Karpas-422 (cell line): ENCODE measurements around the gene PRAF2. TPM values are rescaled to one million over a fixed set of nuclear protein-coding genes. Genes with fewer than 3 reads are reported as not detected.
A peak's percentile ranks its signal among the peaks of the same experiment; 100 is the strongest.

Source experiments
- DNase-seq: peaks from one replicate; pipeline ENCODE4 v3.0.0-alpha.2; 2015
- H2AFZ ChIP-seq: fragments of 200-600 bp; sonication (generic); 2 replicates; pipeline ENCODE4 v1.6.1; 2014; ENCODE audit warnings: antibody characterized with exemption, low read length, mixed read lengths
- H3K27ac ChIP-seq: fragments of 200-600 bp; sonication (generic); 2 replicates; pipeline ENCODE4 v1.5.1; 2014; ENCODE audit warnings: mild to moderate bottlenecking, low read length, moderate library complexity
- H3K27me3 ChIP-seq: fragments of 200-600 bp; sonication (generic); 2 replicates; pipeline ENCODE4 v1.6.1; 2014; ENCODE audit warnings: low read length, mixed read lengths
- H3K36me3 ChIP-seq: fragments of 200-600 bp; sonication (generic); 2 replicates; pipeline ENCODE4 v1.6.1; 2014; ENCODE audit warnings: low read length, mixed read lengths; ENCODE audit not compliant: insufficient read depth
- H3K4me1 ChIP-seq: fragments of 200-600 bp; sonication (generic); 2 replicates; pipeline ENCODE4 v1.6.1; 2014; ENCODE audit warnings: mild to moderate bottlenecking, low read length, mixed read lengths
- H3K4me2 ChIP-seq: fragments of 200-600 bp; sonication (generic); 2 replicates; pipeline ENCODE4 v1.6.1; 2014; ENCODE audit warnings: low read length, low read depth, mild to moderate bottlenecking; ENCODE audit not compliant: poor library complexity, severe bottlenecking
- H3K4me3 ChIP-seq: fragments of 200-600 bp; sonication (generic); 2 replicates; pipeline ENCODE4 v1.5.1; 2014; ENCODE audit warnings: mild to moderate bottlenecking, antibody characterized with exemption, low read length, mixed read lengths
- H3K79me2 ChIP-seq: fragments of 200-600 bp; sonication (generic); 2 replicates; pipeline ENCODE4 v1.6.1; 2014; ENCODE audit warnings: mild to moderate bottlenecking, low read length, mixed read lengths
- H3K9ac ChIP-seq: fragments of 200-600 bp; sonication (generic); 2 replicates; pipeline ENCODE4 v1.6.0; 2014; ENCODE audit warnings: low read length
- H3K9me2 ChIP-seq: fragments of 200-600 bp; sonication (generic), shearing (Covaris generic); replicated peaks from 2 replicates; pipeline ENCODE4 v1.6.0; 2014; ENCODE audit warnings: mild to moderate bottlenecking, low read length, moderate library complexity; ENCODE audit not compliant: insufficient read depth
- H3K9me3 ChIP-seq: fragments of 300-700, 200-600 bp; sonication (generic); 2 replicates; pipeline ENCODE4 v1.6.1; 2014; ENCODE audit warnings: low read length, mixed read lengths
- H4K20me1 ChIP-seq: fragments of 200-600 bp; sonication (generic); 2 replicates; pipeline ENCODE4 v1.6.1; 2014; ENCODE audit warnings: mild to moderate bottlenecking, antibody characterized with exemption, low read length, low read depth; ENCODE audit not compliant: insufficient read depth
- total RNA-seq: library from RNA; depleted of rRNA; stranded (reverse); fragments of >200 nt; shearing (Covaris generic); gene quantifications from 2 replicates; pipeline ENCODE4 v1.2.3, GENCODE V29; 2014; ENCODE audit warnings: low replicate concordance

Gene PRAF2
- total RNA-seq, 1 experiment from 2014 or later = 0.34 TPM

DNA sequence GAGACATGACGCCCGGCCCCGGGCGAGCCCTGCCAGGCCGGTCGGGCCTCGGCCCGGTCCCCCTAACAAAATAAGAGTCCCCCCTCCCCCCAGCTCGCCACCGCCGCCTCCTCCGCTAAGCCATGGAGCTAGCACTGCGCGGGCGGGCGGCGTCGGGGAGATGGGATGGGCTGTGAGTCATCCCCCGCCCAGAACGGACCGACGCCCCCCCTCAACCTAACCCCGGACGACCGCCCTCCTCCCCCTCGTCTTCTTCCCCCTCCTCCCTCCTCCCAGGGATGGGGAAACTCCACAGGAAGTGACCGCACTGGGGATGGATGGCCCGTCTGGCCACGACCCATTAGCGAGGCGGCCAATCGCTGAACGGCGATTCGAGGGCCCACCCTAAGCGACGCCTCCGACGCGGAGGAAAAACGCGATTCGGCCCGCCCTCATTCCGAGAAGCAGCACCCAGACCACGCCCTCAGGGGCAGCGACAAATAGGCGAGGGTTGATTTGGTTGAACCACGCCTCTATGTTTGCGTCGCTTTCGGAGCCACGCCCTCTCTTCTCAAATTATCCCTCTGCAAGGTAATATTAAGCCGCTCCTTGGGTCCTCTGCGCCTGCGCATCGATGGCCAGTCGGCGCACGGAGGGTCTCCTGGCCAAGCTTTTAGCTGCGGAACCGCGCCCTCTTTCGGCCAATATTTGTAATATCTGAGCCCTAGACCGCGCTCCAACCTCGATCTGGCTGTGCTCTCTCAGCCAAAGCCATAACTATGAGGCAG, 30.4 kb downstream of the PRAF2 start, which contains the start of gene TFE3:
Gene TFE3, minus strand, starts transcription at position 138 of the 767 bp plus-strand sequence. Its CDS starts 131 bp downstream, at position 7.
- Histone ChIP-seq H3K9ac (peak within 1 kb of the TSS; percentile 84), H3K27ac (peak within 1 kb of the TSS; percentile 45; the same call in 1 of the 2 replicates), H3K9me2 (no peaks in the 10 kb centered on the region), H3K4me3 (peak within 1 kb of the TSS; percentile 82), H3K27me3 (no peaks in the 10 kb centered on the region), H4K20me1 (no peaks in the 10 kb centered on the region), H3K79me2 (peaks cover 16% of the 10 kb centered on the region), H3K36me3 (no peaks in the 10 kb centered on the region), H3K4me1 (peaks cover 18% of the 10 kb centered on the region), H2AFZ (0 out of 2 replicates have a peak within 1 kb of the TSS, but pooled peaks have one; percentile 74), H3K4me2 (peak within 1 kb of the TSS; percentile 80), H3K9me3 (no peaks in the 10 kb centered on the region)
- peak; percentile 98 for DNase-seq

DNA sequence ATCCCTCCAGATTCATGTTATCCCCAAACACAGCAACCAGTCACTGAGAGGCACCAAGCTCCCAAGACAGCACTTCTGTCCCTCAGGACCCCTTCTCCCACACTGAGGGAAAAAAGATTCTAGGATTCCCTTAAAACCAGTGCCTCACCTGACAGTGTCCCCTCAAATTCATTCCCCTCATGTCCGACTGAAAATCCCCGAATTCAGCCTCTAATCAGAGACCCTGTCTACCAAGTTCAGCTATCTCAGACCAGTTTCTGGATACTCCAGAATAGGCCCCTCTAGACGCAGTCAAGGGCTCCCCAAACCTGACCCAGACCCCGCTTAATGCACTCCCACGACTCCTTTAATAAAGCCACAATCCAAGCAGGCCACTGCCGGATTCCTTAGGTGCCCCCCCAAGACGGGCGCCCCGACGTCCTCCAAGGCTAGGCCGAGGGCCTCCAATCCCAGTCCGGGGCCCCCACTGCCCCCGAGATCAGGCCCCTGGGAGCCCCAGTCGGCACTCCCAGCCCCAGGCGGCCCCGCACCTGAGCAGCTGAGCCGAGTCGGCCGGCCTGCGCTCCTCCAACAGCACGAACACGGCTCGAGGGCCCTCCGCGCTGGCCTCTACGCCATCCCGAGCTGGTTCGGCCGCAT, 31.1 kb downstream of the PRAF2 start:
- Histone ChIP-seq H3K4me2 (peak overlapping the region; percentile 80), H3K4me3 (peak overlapping the region; percentile 82), H4K20me1 (no peaks in the 10 kb centered on the region), H3K27ac (peak overlapping the region; percentile 45; the same call in 1 of the 2 replicates), H3K9ac (peak overlapping the region; percentile 84), H3K4me1 (peaks cover 18% of the 10 kb centered on the region), H3K9me2 (no peaks in the 10 kb centered on the region), H2AFZ (no peak overlapping the region), H3K27me3 (no peaks in the 10 kb centered on the region), H3K36me3 (no peaks in the 10 kb centered on the region), H3K79me2 (peaks cover 16% of the 10 kb centered on the region), H3K9me3 (no peaks in the 10 kb centered on the region)
- DNase-seq = peak; percentile 50

DNA sequence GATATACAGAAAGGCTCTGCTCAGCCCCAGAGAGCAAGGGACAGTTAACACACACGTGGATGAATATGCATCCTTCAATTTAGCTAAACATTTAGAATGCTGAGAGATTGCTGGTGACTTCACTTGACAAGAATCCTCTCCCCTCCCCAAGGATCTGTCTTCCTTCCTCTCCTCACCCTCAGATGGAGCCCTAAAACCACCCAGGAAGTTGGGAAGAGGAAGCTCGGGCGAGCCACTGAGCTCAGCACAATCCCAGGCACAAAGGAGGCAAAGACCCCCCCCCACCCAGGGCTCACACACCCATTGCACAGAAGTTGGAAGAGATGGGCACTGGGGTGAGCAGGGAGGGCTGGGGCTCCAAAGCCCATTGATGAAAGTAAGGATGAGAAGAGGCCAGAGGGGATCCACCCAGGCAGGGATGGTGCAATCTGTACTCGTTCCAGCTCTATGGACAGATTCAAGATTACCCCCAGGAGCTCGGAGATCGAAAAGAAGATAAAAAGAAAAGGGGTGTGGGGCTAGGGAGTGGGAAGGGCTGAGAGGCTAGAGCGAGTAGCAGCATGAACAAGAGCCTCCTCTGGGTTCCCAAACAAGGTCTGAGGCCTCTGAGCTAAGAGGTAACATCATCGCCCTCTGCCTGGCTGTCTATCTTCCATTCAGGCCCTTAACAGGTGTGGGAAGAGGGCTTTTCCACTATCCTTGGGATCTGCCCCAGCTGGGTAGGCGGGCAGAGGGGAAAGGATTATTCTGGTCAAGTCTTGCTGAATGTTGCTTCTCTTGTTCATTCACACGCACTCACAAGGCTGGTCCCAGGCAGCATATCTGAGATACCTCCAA, 31.8 kb downstream of the PRAF2 start:
- peaks cover 18% of the 10 kb centered on the region for H3K4me1 ChIP-seq
- no peaks in the 10 kb centered on the region for H3K9me2 ChIP-seq
- no peaks in the 10 kb centered on the region for H3K9me3 ChIP-seq
- peak overlapping the region; percentile 19; the same call in 1 of the 2 replicates for H3K27ac ChIP-seq
- peak overlapping the region; percentile 82 for H3K4me3 ChIP-seq
- H4K20me1 ChIP-seq = no peaks in the 10 kb centered on the region
- peaks cover 16% of the 10 kb centered on the region for H3K79me2 ChIP-seq
- peak; percentile 43 for DNase-seq
- peak overlapping the region; percentile 84 for H3K9ac ChIP-seq
- peak overlapping the region; percentile 80 for H3K4me2 ChIP-seq
- no peak overlapping the region for H2AFZ ChIP-seq
- H3K27me3 ChIP-seq = no peaks in the 10 kb centered on the region
- no peaks in the 10 kb centered on the region for H3K36me3 ChIP-seq

DNA sequence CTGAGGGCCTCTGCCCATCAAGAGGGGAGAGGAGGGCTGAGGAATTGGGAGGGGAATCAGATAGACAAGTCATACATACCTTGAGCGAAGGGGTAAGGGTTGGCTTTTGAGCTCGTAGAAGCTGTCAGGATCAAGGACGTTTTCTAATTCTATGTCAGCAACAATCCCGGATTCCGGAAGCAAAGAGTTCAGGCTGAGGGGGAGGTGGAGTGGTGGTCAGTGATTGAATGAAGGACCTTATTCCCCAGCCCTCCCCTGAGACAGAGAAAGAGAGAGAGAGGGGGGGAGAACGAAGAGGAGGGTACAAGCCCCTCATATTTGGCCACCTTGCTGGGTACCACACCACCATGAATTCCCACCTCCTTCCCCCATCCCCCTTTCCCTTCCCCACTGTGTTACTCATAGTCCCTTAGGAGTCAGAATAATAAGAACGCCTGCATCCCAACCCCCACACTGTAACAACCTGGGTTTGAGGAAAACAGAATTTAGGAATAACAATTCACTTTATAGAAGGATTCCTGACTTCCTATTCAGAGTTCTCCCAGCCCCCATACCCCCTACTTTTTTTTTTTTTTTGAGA, 33.3 kb downstream of the PRAF2 start:
- no peaks in the 10 kb centered on the region for H3K9me2 ChIP-seq
- no peaks in the 10 kb centered on the region for H4K20me1 ChIP-seq
- peaks cover 18% of the 10 kb centered on the region for H3K4me1 ChIP-seq
- H2AFZ ChIP-seq = no peak overlapping the region
- no peak overlapping the region for H3K4me2 ChIP-seq
- H3K4me3 ChIP-seq = no peak overlapping the region
- no peaks in the 10 kb centered on the region for H3K9me3 ChIP-seq
- H3K36me3 ChIP-seq = no peaks in the 10 kb centered on the region
- no peak for DNase-seq
- H3K27ac ChIP-seq = no peak overlapping the region
- H3K79me2 ChIP-seq = peaks cover 16% of the 10 kb centered on the region
- H3K9ac ChIP-seq = no peak overlapping the region
- no peaks in the 10 kb centered on the region for H3K27me3 ChIP-seq

DNA sequence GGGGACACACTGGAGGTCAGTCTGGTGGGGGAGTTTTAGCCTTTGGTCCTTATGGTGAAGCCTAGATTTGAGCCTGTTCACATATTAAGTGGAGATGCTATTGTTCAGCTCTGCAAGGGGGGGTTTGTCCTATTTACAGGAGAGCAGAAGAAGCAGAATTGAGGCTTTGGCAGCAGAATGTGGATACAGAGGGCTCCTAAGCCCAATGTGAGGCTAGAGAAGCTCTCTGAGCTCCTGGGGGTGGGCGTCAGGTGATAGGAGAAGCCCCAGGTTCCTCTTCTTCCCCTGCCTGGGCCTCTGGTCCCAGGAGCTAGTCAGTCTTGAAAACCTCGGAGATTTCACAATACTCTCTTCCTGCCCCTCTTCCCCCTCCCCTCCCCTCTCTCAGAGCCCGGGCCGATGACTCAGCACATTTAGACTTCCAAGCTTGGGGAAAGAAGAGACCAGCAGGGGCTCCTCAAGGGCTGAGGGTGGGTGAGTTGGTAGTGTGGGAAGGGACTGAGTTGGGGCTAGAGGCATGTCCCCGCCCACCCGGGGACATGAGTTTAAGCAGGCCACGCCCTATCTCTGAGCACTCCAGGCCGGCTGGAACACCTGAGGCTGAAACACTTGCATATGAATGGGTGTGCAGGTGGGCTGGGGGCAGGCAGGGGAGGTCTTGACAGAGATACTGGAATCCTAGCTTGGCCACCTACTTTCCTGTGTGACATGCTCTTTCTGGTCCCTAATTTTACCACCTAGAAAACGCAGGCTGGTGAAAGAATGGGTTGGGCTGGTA, 34.0 kb downstream of the PRAF2 start:
- Histone ChIP-seq H3K27me3 (no peaks in the 10 kb centered on the region), H3K9me2 (no peaks in the 10 kb centered on the region), H4K20me1 (no peaks in the 10 kb centered on the region), H3K9ac (no peak overlapping the region), H3K27ac (no peak overlapping the region), H3K9me3 (no peaks in the 10 kb centered on the region), H2AFZ (no peak overlapping the region), H3K4me2 (no peak overlapping the region), H3K4me3 (no peak overlapping the region), H3K79me2 (peaks cover 16% of the 10 kb centered on the region), H3K4me1 (peaks cover 18% of the 10 kb centered on the region), H3K36me3 (no peaks in the 10 kb centered on the region)
- no peak for DNase-seq

DNA sequence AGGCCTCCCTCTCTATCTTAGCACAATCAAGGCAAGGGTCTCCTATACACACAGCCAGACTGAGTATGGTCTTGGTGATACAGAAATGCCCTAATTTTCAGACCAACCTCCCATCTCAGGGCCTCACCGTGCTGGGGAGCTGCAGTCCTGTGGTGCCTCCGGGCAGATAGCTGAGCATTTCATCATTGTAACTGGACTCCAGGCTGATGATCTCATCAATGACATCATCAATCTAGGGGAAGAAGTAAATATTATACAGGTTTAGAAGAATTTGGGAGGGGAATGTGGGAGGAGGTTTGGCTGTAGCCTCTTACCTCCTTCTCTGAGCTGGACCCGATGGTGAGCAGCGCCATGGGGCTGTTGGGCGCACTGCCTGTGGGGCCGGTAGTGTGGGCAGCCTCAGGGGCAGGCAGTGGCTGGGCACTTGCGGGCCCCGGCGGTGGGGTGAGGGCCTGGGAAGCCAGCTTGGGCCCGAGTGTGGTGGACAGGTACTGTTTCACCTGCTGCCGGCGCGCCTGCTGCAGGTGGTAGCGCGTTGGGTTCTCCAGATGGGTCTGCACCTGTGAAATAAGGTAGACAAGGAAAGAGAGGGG, 35.8 kb downstream of the PRAF2 start:
- no peaks in the 10 kb centered on the region for H3K9me2 ChIP-seq
- H3K79me2 ChIP-seq = peaks cover 16% of the 10 kb centered on the region
- DNase-seq = no peak
- H4K20me1 ChIP-seq = no peaks in the 10 kb centered on the region
- no peak overlapping the region for H3K27ac ChIP-seq
- no peak overlapping the region for H3K9ac ChIP-seq
- H2AFZ ChIP-seq = no peak overlapping the region
- no peaks in the 10 kb centered on the region for H3K27me3 ChIP-seq
- no peak overlapping the region for H3K4me3 ChIP-seq
- no peak overlapping the region for H3K4me2 ChIP-seq
- H3K4me1 ChIP-seq = peaks cover 12% of the 10 kb centered on the region
- no peaks in the 10 kb centered on the region for H3K36me3 ChIP-seq
- no peaks in the 10 kb centered on the region for H3K9me3 ChIP-seq

DNA sequence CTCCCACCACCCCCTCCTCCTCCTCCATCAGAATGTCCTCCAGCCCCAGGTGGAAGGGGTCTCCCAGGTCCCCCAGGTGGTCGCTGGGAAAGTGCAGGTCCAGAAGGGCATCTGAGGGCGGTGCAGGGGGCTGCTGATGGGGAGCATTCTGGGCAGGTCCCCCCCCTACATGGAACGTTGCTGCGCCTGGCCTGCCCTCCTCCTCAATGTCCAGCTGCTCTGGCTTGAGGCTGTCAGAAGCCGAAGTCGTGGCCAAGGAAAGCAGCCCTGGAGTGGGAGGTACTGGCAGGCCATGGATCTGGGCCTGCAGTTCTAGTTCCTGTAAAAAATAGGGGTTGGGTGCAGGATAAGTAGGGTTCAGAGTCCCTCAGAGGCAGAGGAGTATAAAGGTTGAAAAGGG, 43.5 kb downstream of the PRAF2 start:
- H3K9me3 ChIP-seq = no peaks in the 10 kb centered on the region
- no peak for DNase-seq

More for the DNA sequence above, 43.5 kb downstream of the PRAF2 start:
- Histone ChIP-seq H3K36me3 (no peaks in the 10 kb centered on the region), H3K4me3 (no peak overlapping the region), H3K27me3 (no peaks in the 10 kb centered on the region), H3K27ac (no peak overlapping the region), H3K79me2 (no peaks in the 10 kb centered on the region), H3K9ac (no peak overlapping the region), H3K4me2 (no peak overlapping the region), H4K20me1 (no peaks in the 10 kb centered on the region), H3K4me1 (no peaks in the 10 kb centered on the region), H3K9me2 (no peaks in the 10 kb centered on the region), H2AFZ (no peak overlapping the region)
